SK-N-SH (cell line): Measurements from ENCODE around the gene ZNF3.
A peak's percentile ranks its signal among the peaks of the same experiment; 100 is the strongest.

Experiments
- CTCF ChIP-seq: fragments of 200-600 bp; sonication (generic); IDR thresholded peaks from 2 replicates; pipeline ENCODE4 v1.6.1; 2017; ENCODE audit warnings: antibody characterized with exemption, mild to moderate bottlenecking, moderate library complexity
- SIN3A ChIP-seq: IDR thresholded peaks from 2 replicates; pipeline ENCODE4 v1.6.1; 2012; ENCODE audit warnings: low read depth, mild to moderate bottlenecking, low read length, moderate library complexity, borderline replicate concordance

- no peak for TF ChIP-seq CTCF
- peak; percentile 98 for TF ChIP-seq SIN3A
Observed at GRCh38 chr7:100101016-100101862, 19.7 kb upstream of the ZNF3 start, which contains the start of the genes AP4M1 and MCM7.
